Thyroid gland (tissue), 4 donors: ENCODE results near the gene PLAC1. TPM values are rescaled to one million over a fixed set of nuclear protein-coding genes. Genes with fewer than 3 reads are reported as not detected.
A peak's percentile ranks its signal among the peaks of the same experiment; 100 is the strongest.

Experiments used
- DNase-seq, 2 donors: peaks; one replicate each; pipeline ENCODE4 v3.0.0-alpha.2; 2019
- H3K27ac ChIP-seq, 3 donors: fragments of 200-600 bp; sonication (generic); 1 replicate in 2 of 3; 2 replicates in 1 of 3; pipeline ENCODE4 v1.5.1; 2016 to 2019; ENCODE audit warnings: mild to moderate bottlenecking in 1 of 3, moderate library complexity in 1 of 3
- H3K27me3 ChIP-seq: fragments of 200-600 bp; sonication (generic); one replicate; pipeline ENCODE4 v1.5.1; 2019
- H3K36me3 ChIP-seq, 2 donors: fragments of 200-600 bp; sonication (generic); one replicate each; pipeline ENCODE4 v1.5.1; 2016 to 2019
- H3K4me1 ChIP-seq, 2 donors: fragments of 200-600 bp; sonication (generic); one replicate each; pipeline ENCODE4 v1.5.1; 2017 to 2019
- H3K4me3 ChIP-seq, 3 donors: fragments of 200-600 bp; sonication (generic); replicated peaks in 1 of 3; 1 replicate in 2 of 3; 2 replicates in 1 of 3; pipeline ENCODE4 v1.5.1; 2016; ENCODE audit warnings: mild to moderate bottlenecking in 1 of 3
- H3K9me3 ChIP-seq: fragments of 200-600 bp; sonication (generic); one replicate; pipeline ENCODE4 v1.5.1; 2017
- POLR2A ChIP-seq, 2 donors: fragments of 450-650 bp; IDR thresholded peaks; one replicate each; pipeline ENCODE4 v1.6.1; 2017; ENCODE audit warnings: antibody characterized with exemption in 2 of 2, mild to moderate bottlenecking in 2 of 2, moderate library complexity in 1 of 2
- WGBS, 2 donors: methylation state at CpG; one replicate each; pipeline ENCODE4 v1.1.5; 2017; 5-methylcytosine and 5-hydroxymethylcytosine counted together
- intact Hi-C: fragments of 100-400 bp; cut with DNase I; formaldehyde crosslinking; loops from one replicate; pipeline ENCODE4 v1.15.1; 2023
- total RNA-seq, 4 donors: library from RNA; depleted of rRNA; stranded (reverse); fragments of >200 nt; gene quantifications; one replicate each; pipeline ENCODE4 v1.2.3, GENCODE V29; 2016
- TF ChIP-seq, protein P1 (sequence below), 6 experiments: fragments of 200-600 bp in 3 of 6; fragments of 450-650 bp in 3 of 6; sonication (generic) in 3 of 6; IDR thresholded peaks; one replicate each; pipeline ENCODE4 v1.5.1; 2016 to 2019; ENCODE audit warnings: antibody characterized with exemption in 6 of 6, mild to moderate bottlenecking in 2 of 6, inconsistent platforms in 1 of 6, moderate library complexity in 1 of 6

Gene PLAC1
- total RNA-seq, 4 donors from 2014 or later: not detected

GRCh38 chrX:134599184-134599914 is 58.9 kb downstream of the PLAC1 start:
- Histone ChIP-seq H3K36me3 (no peaks in the 10 kb centered on the region), H3K27ac (no peak overlapping the region), H3K9me3 (no peaks in the 10 kb centered on the region), H3K4me1 (peaks cover 0 to 6% of the 10 kb centered on the region in 2 donors), H3K4me3 (no peak overlapping the region), H3K27me3 (no peaks in the 10 kb centered on the region)
- intact Hi-C loops: no loop called here
- no peak for TF ChIP-seq POLR2A (IDR thresholded peaks at IDR 0.05)
- TF ChIP-seq, protein P1, sequence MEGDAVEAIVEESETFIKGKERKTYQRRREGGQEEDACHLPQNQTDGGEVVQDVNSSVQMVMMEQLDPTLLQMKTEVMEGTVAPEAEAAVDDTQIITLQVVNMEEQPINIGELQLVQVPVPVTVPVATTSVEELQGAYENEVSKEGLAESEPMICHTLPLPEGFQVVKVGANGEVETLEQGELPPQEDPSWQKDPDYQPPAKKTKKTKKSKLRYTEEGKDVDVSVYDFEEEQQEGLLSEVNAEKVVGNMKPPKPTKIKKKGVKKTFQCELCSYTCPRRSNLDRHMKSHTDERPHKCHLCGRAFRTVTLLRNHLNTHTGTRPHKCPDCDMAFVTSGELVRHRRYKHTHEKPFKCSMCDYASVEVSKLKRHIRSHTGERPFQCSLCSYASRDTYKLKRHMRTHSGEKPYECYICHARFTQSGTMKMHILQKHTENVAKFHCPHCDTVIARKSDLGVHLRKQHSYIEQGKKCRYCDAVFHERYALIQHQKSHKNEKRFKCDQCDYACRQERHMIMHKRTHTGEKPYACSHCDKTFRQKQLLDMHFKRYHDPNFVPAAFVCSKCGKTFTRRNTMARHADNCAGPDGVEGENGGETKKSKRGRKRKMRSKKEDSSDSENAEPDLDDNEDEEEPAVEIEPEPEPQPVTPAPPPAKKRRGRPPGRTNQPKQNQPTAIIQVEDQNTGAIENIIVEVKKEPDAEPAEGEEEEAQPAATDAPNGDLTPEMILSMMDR (IDR thresholded peaks at IDR 0.05): no peak
- WGBS, 2 donors: 64 to 71% methylated on average over 5 of the region's 5 CpGs
- no peak for DNase-seq

DNA sequence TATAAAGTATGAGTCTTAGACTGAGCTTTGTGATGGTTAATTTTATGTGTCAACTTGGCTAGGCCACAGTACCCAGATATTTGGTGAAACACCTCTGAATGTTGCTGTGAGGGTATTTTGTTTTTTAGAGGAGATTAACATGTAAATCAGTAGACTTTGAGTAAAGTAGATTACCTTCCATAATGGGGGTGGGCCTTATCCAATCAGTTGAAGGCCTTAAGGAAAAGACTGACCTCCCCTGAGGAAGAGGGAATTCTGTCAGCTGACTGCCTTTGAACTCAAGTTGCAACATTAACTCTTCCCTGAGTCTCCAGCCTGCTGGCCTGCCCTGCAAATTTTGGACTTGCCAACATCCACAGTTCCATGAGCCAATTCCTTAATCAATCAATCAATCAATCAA is 66.0 kb downstream of the PLAC1 start:
- H3K4me1 ChIP-seq: no peaks in the 10 kb centered on the region
- H3K27ac ChIP-seq: no peak overlapping the region
- intact Hi-C loops: no loop called here
- no peak overlapping the region for H3K4me3 ChIP-seq
- DNase-seq: no peak
- H3K9me3 ChIP-seq: no peaks in the 10 kb centered on the region
- TF ChIP-seq, protein P1 (IDR thresholded peaks at IDR 0.05): no peak
- TF ChIP-seq POLR2A (IDR thresholded peaks at IDR 0.05): no peak
- H3K27me3 ChIP-seq: no peaks in the 10 kb centered on the region
- no peaks in the 10 kb centered on the region for H3K36me3 ChIP-seq

GRCh38 chrX:134591502-134591901 is 66.8 kb downstream of the PLAC1 start:
- intact Hi-C loops: no loop called here
- WGBS, 2 donors: 74 to 76% methylated on average over 2 of the region's 2 CpGs
- DNase-seq: no peak
- TF ChIP-seq, protein P1 (IDR thresholded peaks at IDR 0.05): no peak
- no peak for TF ChIP-seq POLR2A (IDR thresholded peaks at IDR 0.05)
- Histone ChIP-seq H3K9me3 (no peaks in the 10 kb centered on the region), H3K4me1 (no peaks in the 10 kb centered on the region), H3K27ac (no peak overlapping the region), H3K27me3 (no peaks in the 10 kb centered on the region), H3K4me3 (no peak overlapping the region), H3K36me3 (no peaks in the 10 kb centered on the region)

- TF ChIP-seq POLR2A (IDR thresholded peaks at IDR 0.05): no peak
- TF ChIP-seq, protein P1 (IDR thresholded peaks at IDR 0.05): no peak
Measured at GRCh38 chrX:134588806-134589205, 69.5 kb downstream of the PLAC1 start.

GRCh38 chrX:134580907-134581306 is 77.4 kb downstream of the PLAC1 start:
- Histone ChIP-seq H3K27ac (no peak overlapping the region), H3K36me3 (no peaks in the 10 kb centered on the region), H3K4me1 (no peaks in the 10 kb centered on the region), H3K9me3 (no peaks in the 10 kb centered on the region), H3K4me3 (no peak overlapping the region), H3K27me3 (no peaks in the 10 kb centered on the region)
- 100% methylated on average over 1 of the region's 1 CpG for WGBS, 2 donors
- intact Hi-C loops: no loop called here
- TF ChIP-seq POLR2A (IDR thresholded peaks at IDR 0.05): no peak
- TF ChIP-seq, protein P1 (IDR thresholded peaks at IDR 0.05): no peak
- no peak for DNase-seq

More at GRCh38 chrX:134588806-134589205, 69.5 kb downstream of the PLAC1 start:
- DNase-seq: peak in 1 of 2 donors; percentile 8
- Histone ChIP-seq H3K27ac (no peak overlapping the region), H3K4me1 (no peaks in the 10 kb centered on the region), H3K36me3 (no peaks in the 10 kb centered on the region), H3K27me3 (no peaks in the 10 kb centered on the region), H3K9me3 (no peaks in the 10 kb centered on the region), H3K4me3 (no peak overlapping the region)
- intact Hi-C loops: no loop called here
- 44 to 56% methylated on average over 3 of the region's 3 CpGs for WGBS, 2 donors
